ENCODE results near the gene TNFRSF19.

The TNFRSF19 gene

GRCh38 chr13:23724196-23724970 lies 154.2 kb downstream of the TNFRSF19 start:
- DNase-seq: no peak

Data from OCI-M1 (cell line).